BJ (cell line): Measurements from ENCODE around the gene HJURP. TPM values are rescaled to one million over a fixed set of nuclear protein-coding genes. Genes with fewer than 3 reads are reported as not detected.

Source experiments
- CTCF ChIA-PET: fragments of 350-600 bp; formaldehyde crosslinking; extraction: SDS; loops from one replicate; lab custom pipeline; 2021; ENCODE audit warnings: antibody characterized with exemption, inconsistent platforms; lab: Yijun Ruan, JAX
- POLR2A ChIA-PET: fragments of 300-600 bp; sonication (Branson Sonifier 250); formaldehyde crosslinking; extraction: SDS; loops from one replicate; lab custom pipeline; 2021; ENCODE audit warnings: antibody characterized with exemption; lab: Charles Lee
- DNase-seq: peaks from one replicate; pipeline ENCODE4 v3.0.0-alpha.2; 2011; ENCODE audit warnings: low read depth
- H3K27me3 ChIP-seq: 2 replicates; pipeline ENCODE4 v1.6.0; 2011; ENCODE audit warnings: low read length; ENCODE audit not compliant: control insufficient read depth, insufficient read depth
- H3K36me3 ChIP-seq: 2 replicates; pipeline ENCODE4 v1.5.1; 2011; ENCODE audit warnings: low read length; ENCODE audit not compliant: control insufficient read depth, insufficient read depth
- H3K4me3 ChIP-seq: 2 replicates; pipeline ENCODE4 v1.5.1; 2011; ENCODE audit warnings: low read depth, mild to moderate bottlenecking, control low read depth, low read length
- polyA plus RNA-seq: library from polyadenylated mRNA; depleted of rRNA; stranded (reverse); fragments of >200 nt; gene quantifications from 2 replicates; pipeline ENCODE4 v1.2.3, GENCODE V29; 2011
- TF ChIP-seq, protein P1 (sequence below): IDR thresholded peaks from 2 replicates; pipeline ENCODE4 v1.5.1; 2011; ENCODE audit warnings: low read depth, mild to moderate bottlenecking, control low read depth, inconsistent platforms, low read length, moderate library complexity; ENCODE audit not compliant: insufficient read depth

HJURP gene
- polyA plus RNA-seq, 1 experiment: 46.2 TPM

DNA sequence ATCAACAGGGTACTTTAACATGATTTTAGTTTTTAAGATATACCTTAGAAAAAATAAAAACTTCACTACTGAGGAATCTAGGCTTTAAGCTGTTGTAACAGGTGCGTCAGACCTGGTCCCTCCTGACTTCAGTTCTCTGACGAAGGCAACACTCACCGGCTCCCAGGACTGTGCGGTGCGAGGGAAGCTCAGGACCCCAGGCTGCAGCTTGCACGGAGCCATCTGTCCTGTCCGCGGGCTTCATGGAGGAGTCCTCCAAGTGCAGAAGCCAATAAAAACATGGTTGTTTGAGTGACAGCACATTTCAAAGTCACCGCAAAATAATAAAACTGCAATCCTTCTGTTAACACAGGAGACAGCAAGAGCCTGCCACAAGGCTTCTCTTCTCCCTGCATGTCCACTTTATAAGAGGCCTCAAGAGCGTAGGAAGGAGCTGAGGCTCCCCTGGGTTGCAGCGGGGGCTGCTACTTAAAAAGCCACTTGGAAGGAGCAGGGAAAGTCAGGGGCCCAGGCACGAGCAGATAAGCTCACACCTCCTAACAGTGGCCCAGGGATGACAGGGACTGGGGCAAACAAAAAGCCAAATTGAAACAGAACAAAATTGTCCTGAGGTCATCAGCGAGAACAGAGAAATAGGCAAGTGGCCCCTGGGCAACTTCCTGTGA, 4.6 kb downstream of the HJURP start:
- no peak for DNase-seq
- H3K36me3 ChIP-seq: peaks cover 2% of the 10 kb centered on the region

GRCh38 chr2:233848276-233848675, 6.1 kb downstream of the HJURP start:
- TF ChIP-seq, protein P1, sequence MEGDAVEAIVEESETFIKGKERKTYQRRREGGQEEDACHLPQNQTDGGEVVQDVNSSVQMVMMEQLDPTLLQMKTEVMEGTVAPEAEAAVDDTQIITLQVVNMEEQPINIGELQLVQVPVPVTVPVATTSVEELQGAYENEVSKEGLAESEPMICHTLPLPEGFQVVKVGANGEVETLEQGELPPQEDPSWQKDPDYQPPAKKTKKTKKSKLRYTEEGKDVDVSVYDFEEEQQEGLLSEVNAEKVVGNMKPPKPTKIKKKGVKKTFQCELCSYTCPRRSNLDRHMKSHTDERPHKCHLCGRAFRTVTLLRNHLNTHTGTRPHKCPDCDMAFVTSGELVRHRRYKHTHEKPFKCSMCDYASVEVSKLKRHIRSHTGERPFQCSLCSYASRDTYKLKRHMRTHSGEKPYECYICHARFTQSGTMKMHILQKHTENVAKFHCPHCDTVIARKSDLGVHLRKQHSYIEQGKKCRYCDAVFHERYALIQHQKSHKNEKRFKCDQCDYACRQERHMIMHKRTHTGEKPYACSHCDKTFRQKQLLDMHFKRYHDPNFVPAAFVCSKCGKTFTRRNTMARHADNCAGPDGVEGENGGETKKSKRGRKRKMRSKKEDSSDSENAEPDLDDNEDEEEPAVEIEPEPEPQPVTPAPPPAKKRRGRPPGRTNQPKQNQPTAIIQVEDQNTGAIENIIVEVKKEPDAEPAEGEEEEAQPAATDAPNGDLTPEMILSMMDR: no peak
- Histone ChIP-seq H3K36me3 (peaks cover 2% of the 10 kb centered on the region), H3K4me3 (no peak overlapping the region), H3K27me3 (no peaks in the 10 kb centered on the region)
- DNase-seq: no peak
- ChIA-PET POLR2A (no interaction called here), CTCF (no interaction called here)

More for the DNA sequence above, 4.6 kb downstream of the HJURP start:
- Histone ChIP-seq H3K4me3 (no peak overlapping the region), H3K27me3 (no peaks in the 10 kb centered on the region)
- ChIA-PET CTCF (no interaction called here), POLR2A (no interaction called here)
- TF ChIP-seq, protein P1: no peak

DNA sequence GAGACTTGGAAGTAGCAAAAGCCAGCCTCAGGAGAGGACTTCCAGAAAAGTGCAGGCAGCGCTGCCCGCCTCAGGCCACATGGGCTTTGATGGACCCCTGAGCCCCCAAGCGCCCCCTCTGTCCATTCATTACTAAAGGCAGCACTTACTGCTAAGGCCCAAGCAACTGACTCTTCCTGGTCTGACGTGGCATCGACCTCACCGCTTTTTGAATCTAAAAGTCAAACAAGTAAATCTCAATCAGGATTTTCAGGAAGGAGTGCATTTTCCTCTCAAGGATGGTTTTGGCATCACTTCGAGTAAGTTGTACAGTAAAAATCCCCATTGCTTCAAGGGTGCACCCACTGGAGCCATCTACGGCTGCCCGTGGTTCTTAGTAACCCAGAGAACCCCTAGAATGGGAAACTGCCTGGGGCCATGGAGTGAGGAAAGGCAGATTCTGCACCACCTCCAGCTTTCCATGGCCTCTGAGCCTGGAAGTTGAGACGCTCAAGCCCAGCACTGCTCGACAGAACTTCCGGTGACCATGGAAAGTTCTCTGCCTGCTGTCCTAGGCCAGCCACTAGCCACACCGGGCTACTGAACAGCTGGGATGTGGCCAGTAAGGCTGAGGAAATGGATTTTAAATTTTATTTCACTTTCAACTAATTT, 7.0 kb downstream of the HJURP start:
- Histone ChIP-seq H3K36me3 (peaks cover 2% of the 10 kb centered on the region), H3K4me3 (no peak overlapping the region), H3K27me3 (no peaks in the 10 kb centered on the region)
- ChIA-PET CTCF (no interaction called here), POLR2A (no interaction called here)
- TF ChIP-seq, protein P1: no peak
- DNase-seq: no peak

DNA sequence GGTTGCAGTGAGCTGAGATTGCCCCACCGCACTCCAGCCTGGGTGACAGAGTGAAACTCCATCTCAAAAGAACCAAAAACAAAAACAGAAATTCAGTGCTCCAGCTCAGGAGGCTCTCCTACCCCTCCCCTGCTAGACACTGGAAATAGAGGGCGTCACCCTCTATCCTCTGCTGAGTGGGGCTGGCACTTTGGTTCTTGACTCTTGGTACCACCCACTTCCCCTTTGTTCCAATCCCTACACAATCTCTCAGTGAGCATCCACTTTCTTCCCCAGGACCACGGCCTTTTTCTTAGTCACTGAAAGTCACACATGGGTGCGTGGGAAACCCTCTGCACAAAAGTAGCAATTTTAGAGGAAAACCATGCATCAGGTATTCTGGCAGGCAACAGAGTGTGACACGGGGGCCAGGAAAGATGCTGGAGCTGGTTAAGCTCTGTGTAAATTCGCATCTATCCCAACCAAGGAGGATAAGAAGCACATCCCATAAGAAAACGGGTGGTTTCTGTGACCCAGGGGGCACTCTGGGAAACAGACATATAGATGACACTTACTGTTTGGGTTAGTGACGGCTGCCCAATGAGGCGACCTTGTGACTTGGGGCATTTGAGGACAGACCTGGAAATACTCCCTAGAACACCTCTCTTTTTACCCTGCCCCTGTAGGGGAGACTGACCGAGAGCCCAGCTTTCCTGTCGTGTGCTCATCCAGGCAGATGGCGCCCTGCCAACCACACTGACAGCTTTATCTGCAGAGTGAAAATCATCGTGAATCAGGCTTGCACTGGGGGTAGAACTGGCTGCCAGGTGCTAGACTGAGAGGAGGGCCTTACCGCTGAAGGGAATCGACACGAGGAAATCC, 7.7 kb downstream of the HJURP start:
- DNase-seq: no peak
- H3K4me3 ChIP-seq: no peak overlapping the region
- H3K27me3 ChIP-seq: no peaks in the 10 kb centered on the region
- peaks cover 2% of the 10 kb centered on the region for H3K36me3 ChIP-seq
- ChIA-PET POLR2A (no interaction called here), CTCF (no interaction called here)
- TF ChIP-seq, protein P1: no peak
